Measurements from ENCODE around the gene BIRC7.

BIRC7 gene

DNA sequence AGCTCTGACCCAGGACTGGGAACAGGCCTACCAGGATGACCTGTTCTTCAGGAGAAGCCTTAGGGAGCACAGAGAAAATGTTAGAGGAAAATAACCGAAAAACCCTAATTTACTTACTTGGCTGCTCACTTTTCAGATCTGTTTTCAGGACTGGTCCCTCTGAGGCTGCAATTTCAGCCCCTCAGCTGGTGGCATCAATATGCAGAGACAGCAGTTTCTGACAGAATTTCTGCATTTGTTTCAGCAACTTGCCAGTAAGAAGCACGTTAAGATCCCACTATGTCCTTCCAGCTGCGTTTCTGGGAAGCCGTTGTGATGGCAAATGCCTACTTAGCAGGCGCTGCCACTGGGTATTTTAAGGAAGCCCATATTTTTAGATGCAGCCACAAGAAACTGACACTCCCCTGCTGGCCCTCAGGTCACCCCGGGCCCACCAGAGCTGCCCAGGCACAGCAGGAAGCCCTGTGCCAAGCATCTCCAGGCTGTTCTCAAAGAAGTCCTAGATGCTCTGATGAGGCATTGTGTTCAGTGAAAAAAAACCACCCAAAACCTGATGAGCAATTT is 27.3 kb upstream of the BIRC7 start:
- DNase-seq: no peak

DNA sequence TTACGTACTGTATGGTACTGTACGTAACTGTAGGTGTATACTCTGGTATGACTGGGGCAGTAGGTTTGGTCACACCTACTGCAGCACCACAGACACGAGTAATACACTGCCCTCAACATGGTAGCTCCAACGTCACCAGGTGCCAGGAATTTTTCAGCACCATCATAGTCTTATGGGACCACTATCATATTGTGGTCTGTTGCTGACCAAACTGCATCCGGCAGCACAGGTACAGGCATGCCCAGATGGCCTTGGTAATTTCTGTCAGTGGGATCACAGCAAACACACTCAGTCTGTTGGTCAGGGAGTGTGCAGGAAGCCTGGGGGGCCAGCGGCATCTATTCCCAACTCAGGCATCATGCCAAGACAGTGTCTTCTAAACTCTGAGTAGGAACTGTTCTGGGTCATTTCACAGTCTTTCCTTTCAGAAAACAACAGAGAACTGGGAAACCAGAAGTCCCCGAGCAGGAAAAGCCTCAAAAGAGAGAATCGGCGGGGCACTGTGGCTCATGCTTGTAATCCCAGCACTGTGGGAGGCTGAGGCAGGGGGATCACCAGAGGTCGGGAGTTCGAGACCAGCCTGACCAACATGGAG is 25.6 kb upstream of the BIRC7 start:
- no peak for DNase-seq

DNA sequence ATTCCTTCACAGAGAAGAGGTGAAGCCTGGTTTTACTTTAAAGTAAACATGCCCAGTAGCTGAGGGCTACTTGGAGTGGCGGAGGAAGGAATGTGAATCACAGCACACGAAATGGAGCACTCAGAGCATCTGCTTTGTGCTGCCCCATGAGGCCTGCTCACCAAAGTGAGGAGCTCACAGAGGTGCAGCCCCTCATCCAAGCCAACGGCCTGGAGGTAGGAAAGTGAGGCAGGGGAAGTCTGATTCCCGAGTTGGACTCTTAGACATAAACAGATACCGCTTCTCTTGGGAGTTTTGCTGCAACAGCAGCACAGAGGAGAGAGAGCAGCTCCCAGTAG is 23.3 kb upstream of the BIRC7 start:
- DNase-seq: no peak

- DNase-seq: no peak
These were observed 22.9 kb upstream of the BIRC7 start for GRCh38 chr20:63212792-63213191.

DNA sequence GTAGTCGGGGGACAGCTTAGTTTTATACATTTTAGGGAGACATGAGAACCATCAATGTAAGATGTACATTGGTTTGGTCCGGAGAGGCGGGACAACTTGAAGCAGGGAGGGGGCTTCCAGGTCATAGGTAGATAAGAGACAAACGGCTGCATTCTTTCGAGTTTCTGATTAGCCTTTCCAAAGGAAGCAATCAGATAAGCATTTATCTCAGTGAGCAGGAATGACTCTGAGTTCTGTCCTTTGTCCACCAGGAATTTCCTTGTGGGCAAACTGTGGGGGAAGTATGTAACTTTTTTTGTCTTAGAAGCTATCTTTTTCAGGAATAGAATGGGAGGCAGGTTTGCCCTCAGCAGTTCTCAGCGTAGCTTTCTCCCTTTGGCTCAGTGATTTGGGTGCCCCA is 21.2 kb upstream of the BIRC7 start:
- no peak for DNase-seq

- DNase-seq: peak; percentile 22 to 33
These were observed 20.3 kb upstream of the BIRC7 start for GRCh38 chr20:63215101-63216040.

- DNase-seq: peak; percentile 86 to 95
These were observed 19.5 kb upstream of the BIRC7 start, which contains the start of gene YTHDF1 for GRCh38 chr20:63216041-63216848. Gene YTHDF1 (minus strand): TSS chr20:63216131. CDS start chr20:63215892, 239 bp downstream.

DNA sequence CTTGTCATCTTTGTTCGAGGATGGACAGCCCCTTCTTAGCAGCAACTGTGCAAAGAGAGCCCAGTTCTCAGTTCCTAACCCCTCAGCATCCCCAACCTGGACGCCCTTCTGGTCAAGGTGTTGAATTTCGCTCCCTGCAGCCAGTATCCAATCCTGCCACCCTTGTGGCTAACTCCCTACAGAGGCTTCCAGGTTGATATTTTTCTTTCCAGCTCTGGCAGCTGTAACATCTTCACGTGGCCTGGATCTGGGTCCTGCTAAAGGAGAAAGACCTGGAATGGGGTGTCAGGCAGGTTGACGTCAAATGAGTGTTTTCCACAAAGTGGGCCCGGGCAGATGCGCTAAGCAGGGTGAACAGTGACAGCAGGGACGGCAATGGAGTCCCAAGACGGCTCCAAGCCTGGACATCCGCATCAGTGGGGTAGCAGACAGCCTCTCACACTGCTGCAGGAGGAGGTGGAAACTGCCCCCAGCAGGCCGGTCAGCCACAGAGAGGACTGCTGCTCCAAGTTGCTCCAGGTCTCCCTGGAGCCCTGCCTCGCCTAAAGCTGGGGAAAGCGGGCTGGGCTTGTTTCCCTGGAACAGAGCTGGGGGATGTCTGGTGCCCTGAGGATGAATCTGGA is 18.7 kb upstream of the BIRC7 start:
- DNase-seq: no peak

DNA sequence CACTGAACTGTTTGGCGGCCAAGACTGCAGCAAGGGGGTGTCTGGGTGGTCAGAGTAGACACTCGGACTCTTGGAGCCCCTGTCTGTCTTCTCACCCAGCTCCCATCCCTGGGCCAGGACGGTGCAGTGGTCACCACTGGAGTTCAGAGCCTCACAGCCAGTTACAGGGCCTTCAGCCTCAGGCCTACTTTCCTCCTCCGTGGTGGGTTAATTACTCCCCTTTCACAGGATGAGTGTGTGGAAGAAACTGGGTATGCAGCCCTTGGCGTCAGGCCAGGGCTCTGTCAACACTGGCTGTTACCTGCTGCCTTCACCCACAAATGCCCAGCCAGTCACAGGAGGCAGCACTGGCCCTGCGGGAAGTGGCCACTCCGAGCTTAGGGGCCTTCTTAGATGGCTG is 18.0 kb upstream of the BIRC7 start:
- no peak for DNase-seq

DNA sequence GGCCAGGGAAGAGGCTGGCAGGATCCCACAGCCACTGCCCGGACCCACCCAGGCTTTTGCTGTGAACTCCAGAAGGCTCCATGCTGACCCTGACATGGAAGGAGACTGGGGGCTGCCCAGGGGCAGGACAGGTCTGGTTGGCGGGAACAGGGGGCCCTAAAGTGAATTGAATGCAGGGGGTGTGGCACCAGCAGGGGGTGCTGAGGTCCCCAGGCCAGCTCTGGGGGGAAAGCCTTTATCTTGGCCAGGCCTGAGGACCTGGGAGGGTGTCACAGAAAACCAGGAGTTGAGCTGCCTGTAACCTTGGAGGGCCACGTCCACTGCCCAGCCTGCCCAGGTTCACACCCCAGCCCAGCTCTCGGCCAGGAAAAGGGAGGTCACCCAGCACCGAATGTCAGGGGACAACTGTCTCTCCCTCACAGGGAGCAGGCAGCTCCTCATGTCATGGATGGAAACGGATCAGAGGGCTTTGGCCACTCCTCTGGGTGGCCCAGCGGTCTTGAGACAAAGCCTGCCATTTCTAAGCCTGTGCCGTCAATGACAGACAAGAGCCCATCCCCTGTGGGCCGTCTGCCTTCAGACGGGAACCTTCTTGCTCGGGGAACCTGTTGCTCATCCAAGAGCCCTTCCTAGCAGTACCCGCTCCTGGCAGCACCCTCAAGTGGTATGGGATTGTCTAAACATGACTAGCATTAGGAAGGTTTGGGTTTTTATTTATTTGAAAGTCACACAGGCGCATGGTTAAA is 16.8 kb upstream of the BIRC7 start:
- DNase-seq: no peak

GRCh38 chr20:63219447-63219821 is 16.3 kb upstream of the BIRC7 start:
- no peak for DNase-seq

DNA sequence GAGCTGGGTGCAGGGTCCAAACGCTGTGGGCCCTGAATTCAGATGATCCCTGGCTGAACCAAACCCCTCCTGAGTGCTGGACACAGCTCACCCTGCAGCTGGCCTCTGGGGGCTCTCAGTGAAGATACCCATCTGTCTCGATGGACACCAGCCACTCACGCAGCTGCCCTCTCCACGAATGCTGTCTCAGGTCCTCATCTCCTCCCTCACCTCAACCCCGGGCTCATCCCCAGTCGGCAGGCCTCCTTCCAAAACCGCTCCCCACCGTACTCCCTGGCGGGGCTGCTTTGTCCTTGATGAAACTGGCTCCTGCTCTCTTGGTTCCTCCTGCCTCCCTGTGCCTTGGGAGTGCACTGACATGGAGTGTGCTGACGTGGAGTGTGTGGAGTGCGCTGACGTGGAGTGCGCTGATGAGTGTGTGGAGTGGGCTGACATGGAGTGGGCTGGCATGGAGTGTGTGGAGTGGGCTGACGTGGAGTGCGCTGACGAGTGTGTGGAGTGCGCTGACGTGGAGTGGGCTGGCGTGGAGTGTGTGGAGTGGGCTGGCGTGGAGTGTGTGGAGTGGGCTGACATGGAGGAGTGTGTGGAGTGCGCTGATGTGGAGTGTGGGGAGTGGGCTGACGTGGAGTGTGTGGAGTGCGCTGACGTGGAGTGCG is 15.7 kb upstream of the BIRC7 start:
- no peak for DNase-seq

DNA sequence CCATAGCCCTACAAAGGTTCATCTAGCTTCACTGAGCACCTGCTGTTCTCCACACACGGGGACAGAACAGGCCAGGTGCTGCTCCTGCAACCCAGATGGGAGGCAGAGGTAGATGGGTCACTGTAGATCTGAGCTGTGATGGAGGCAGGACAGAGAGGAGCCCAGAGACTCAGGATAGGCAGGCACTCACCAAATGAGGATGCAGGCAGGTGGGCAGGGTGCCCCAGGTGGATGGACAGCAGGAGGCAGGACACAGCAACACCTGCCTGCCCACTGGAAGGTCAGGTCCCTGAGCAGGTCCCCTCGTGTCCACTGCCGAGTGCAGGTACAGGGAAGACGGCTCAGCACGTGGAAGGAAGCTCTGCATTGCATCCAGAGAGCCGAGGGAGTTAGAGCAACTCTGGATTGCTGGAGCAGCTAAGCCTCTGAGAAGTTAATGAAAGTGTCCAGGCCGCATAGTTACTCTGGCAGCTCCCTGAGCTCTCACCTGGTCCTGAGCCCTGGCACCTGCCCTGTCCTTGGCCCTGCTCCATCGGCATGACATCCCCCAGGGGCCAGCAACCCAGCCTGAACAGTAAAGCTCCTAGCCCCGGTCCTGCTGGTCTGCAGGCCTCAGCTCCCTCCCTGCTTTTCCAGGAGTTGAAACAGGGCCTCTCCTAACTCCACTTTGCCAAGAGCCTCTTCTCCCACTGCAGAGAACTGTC is 14.9 kb upstream of the BIRC7 start:
- DNase-seq: no peak

DNA sequence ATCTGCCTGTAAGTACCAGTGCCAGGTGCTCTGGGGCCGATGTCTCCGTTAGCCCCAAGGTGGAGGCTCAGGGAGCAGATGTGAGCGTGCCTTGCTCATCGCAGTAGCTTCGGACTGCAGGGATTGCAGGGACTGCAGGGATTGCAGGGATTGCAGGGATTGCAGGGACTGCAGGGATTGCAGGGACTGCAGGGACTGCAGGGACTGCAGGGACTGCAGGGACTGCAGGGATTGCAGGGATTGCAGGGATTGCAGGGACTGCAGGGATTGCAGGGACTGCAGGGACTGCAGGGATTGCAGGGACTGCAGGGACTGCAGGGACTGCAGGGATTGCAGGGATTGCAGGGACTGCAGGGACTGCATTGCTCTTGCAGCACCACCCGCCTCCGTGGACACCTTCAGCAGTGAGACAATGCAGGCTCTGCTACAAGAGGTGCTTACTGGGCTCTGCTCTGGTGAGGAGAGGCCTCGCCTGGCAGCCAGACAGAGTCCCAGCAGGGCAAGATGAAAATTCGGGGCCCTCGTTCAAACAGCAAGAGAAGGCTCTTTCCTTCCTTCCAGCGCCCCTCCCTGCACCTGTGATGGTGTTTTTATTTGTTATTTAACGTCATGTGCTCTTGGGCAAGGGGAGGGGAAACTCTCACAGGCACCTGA is 14.2 kb upstream of the BIRC7 start:
- peak in 1 of 2 experiments; percentile 63 for DNase-seq

- no peak for DNase-seq
These were observed 13.2 kb upstream of the BIRC7 start for GRCh38 chr20:63222541-63222940.

- peak in 1 of 2 experiments; percentile 42 for DNase-seq
These were observed 12.4 kb upstream of the BIRC7 start for GRCh38 chr20:63223121-63223825.

GRCh38 chr20:63223826-63224207 is 11.9 kb upstream of the BIRC7 start:
- DNase-seq: no peak

GRCh38 chr20:63224412-63225081 is 11.2 kb upstream of the BIRC7 start:
- DNase-seq: peak in 1 of 2 experiments; percentile 53

- DNase-seq: no peak
These were observed 10.6 kb upstream of the BIRC7 start for GRCh38 chr20:63225082-63225454.
